GM21825 (cell line): Measurements from ENCODE around the gene RAPGEF5.

Source experiments
- ATAC-seq: cut with Tn5 transposase; IDR thresholded peaks from one replicate; pipeline ENCODE4 v1.9.1; 2021; ENCODE audit warnings: mild to moderate bottlenecking, moderate library complexity; ENCODE audit not compliant: unreplicated experiment

The RAPGEF5 gene

DNA sequence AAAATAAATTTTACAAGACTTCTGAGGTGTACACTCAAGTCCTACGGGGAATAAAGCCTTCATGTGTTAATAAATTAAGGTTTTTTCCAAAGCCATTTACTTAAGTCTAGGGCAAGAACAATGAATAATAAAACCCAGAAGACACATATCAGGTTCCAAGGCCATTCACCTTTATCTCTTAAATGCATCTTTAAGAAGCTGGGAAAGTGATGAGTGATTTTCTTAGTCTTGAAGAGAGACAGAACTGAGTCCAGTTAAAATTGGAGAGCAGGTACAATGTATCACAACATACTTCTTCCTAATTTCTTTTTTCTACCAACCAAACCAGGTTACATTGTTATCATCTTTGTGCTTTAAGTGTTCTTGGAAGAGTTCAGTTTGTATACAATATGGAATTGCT, 189.5 kb downstream of the RAPGEF5 start:
- ATAC-seq = no peak

GRCh38 chr7:22166928-22167327, 190.0 kb downstream of the RAPGEF5 start:
- no peak for ATAC-seq

DNA sequence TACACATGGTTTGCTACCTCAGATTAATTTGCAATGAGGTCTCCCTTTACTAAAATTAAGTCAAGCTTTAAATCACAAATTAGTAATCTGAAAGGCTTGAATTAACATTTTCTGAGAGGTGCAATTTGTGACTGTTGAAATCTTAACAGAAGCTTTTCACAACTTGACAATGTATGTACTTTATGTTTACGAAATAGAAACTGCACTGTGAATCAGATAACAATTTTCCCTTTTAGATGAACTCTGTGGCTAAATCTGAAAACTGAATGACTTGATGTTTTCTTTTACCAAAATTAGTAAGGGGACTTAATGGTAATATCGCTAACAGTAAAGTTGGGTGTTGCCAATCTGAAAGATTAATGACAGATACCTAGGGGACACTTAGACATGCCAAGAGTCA, 197.6 kb downstream of the RAPGEF5 start:
- ATAC-seq = no peak

DNA sequence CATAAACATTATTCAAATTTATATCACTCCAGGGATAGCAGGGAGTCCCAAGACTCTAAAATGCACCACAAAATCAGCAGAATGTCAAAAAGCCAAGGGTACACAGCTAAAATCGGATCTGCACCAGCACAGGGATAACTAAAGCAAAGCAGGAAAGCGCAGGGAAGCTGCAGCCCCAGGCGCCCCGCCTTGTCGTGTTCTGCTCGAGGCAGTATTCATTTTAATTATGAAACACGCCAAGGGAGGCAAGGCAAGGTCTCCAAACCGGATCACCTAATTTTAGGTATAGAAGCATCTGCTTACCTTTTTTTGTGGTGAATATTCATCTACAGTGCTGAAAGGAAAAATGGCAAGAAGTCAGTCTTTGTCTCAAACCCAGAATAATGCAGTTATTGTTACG, 199.4 kb downstream of the RAPGEF5 start:
- ATAC-seq = no peak

DNA sequence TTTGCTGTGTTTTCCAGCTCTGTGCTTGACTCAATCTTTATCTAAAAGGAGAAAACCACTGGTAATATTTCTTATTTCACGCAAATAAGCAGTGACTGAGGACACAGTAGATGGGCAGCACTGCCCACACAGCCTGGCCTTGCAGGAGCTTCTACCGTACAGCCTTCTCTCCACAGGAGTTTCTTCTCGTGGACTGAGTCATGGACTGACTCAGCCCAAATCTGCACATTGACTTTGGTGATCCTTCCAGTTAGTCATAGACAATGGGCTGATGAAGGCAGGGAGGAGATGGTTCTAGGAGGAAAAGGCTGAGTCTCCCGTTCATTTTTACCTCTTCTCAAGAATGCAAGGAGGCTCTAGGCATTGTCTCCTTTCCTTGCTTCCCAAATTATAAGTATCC, 200.7 kb downstream of the RAPGEF5 start:
- ATAC-seq = no peak

- ATAC-seq = no peak
These were observed 202.8 kb downstream of the RAPGEF5 start for GRCh38 chr7:22154143-22154529.

DNA sequence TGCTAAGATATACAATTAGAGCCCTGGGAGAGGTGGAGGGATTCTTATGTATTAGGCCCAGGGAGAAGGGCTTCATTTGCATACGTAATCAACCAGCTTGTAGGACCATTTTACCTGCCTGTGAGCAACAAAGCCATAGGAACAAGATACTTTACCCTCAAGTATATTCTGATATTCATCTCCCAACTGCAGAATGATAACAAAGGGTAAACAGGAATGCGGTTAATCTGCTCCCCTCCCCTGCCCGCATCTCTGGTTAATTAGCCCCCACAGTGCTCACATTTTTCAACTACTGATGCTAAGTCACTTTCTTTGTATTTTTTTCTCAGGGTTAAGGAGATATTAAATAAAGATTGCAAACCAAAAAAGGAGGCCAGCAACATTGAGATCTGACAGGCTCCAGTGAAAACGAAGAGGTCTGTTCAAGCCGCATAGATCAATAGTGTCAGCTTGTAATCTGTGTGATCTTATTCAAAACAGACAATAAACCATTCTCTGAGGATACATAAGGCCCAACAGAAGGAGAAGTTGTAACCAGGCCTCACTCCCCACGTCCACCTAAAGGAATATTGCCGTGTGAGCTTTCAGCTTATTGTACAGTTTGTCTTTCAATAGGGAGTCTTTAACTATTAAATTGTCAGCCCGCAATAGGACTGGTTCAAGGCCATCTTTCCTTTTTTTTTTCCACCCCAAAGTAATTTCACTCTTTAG, 203.4 kb downstream of the RAPGEF5 start:
- no peak for ATAC-seq

DNA sequence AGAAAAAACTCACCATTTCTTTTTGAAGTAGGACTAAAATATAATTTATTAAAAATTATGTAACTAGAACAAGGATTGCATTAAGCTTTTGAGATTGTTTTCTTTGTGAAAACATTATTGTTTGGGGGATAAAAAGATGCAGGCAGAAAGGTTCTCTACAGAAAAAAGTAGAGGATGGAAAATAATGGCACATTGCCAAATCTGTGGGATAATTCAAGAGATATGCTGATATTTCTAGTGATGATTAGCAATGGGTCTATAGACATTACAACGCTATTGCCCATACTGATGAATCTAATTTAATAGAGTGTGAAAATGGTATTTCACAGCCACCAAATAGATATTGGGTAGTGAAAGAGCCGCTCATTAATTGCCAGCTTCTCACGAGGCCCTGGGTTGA, 204.3 kb downstream of the RAPGEF5 start:
- ATAC-seq = no peak

DNA sequence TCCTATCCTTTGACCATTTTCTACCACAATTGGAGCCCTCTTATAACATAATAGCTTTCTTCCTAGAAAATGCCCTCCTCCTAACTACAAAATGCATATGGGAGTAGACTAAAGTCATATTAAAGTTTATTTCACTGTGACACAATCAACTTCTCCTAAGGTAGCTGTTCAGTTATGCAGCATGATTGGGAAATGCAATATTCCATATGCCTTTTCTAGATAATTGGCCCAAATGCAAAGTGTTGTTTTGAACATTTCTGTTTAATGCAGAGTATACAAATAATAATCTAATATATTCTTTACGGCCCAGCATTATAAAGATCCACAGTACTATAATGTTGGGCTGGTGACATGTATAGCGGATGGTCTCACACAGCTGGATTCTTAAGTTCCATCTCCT, 205.1 kb downstream of the RAPGEF5 start:
- ATAC-seq = no peak

- no peak for ATAC-seq
These were observed 206.7 kb downstream of the RAPGEF5 start for GRCh38 chr7:22150221-22150620.

DNA sequence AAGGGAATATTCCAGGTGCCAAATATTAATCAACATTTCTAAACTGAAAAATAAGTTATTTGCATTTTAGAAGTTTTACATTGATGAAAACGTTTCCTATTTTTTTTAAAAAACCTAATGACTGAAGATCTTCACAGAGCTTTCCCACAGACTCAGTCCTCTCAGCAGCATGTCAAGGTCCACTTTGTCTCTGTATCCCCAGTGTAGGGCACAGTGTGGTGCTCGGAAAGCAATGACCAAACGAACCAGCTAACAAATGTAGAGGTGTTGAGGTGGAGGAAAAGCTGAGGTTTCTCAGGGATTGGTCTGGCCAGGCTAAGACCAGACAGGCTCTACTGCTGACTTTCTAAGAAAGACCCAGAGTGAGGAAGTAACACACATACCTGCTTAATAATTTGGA, 209.1 kb downstream of the RAPGEF5 start:
- no peak for ATAC-seq

- ATAC-seq = no peak
These were observed 209.9 kb downstream of the RAPGEF5 start for GRCh38 chr7:22146961-22147512.

- ATAC-seq = no peak
These were observed 212.0 kb downstream of the RAPGEF5 start for GRCh38 chr7:22144950-22145349.

GRCh38 chr7:22143491-22143890, 213.5 kb downstream of the RAPGEF5 start:
- no peak for ATAC-seq

GRCh38 chr7:22142572-22142971, 214.4 kb downstream of the RAPGEF5 start:
- no peak for ATAC-seq

- no peak for ATAC-seq
These were observed 215.6 kb downstream of the RAPGEF5 start for GRCh38 chr7:22141355-22141754.

DNA sequence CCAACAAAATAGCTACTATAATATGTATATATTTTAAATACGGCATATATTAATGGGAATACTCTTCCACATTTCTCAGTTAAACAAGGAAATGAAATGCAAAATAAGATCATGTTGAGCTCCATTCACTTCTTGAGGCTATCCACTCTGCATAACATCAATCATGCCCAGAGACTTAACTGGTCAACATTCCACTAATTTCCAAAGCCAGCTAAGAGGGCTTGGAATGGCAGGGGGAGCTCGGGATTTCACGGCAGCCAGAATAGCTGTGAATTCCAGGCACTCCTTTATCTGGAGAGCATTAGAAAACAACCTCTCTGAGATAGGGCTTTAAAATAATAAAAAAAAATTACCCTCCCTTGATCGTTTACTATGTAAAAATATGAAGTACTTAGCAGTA, 216.4 kb downstream of the RAPGEF5 start:
- ATAC-seq = no peak

GRCh38 chr7:22138886-22139285, 218.1 kb downstream of the RAPGEF5 start:
- no peak for ATAC-seq

DNA sequence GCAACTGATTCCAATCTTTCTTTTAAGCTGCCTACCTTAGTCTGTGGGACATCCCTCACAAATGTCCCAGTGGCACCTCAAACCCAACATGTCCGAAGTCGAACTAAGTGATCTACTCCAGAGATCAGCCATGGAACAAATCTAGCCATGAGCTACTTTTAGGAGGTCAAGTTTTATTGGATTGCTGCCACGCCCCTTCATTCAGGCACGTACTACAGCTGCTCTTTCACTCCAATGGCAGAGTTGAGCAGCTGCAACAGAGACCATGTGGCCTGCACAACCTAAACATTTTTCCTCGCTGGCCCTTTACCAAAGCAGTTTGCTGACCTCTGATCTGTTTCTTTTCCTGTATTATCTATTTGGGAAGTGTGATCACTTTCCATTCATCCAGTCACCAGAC, 218.8 kb downstream of the RAPGEF5 start:
- ATAC-seq = no peak

DNA sequence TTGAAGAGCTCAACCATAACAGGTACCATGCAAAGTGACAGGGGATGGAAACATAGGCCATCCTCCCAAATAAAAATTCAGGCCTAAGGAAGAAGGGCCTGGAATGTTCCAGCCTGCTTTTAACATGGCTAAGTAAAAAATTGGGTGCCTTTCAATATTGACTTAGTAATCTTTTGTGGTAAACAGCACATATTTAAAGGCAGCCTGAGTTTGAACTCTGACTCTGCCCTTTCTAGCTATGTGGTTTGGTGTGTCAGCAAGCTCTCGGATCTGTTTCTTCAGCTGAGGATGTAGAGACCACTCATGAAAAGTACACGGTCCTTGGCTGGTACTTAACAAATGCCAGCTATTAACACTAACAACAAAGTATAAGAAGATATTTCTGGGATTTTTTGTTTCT, 219.5 kb downstream of the RAPGEF5 start:
- no peak for ATAC-seq

- no peak for ATAC-seq
These were observed 219.9 kb downstream of the RAPGEF5 start for GRCh38 chr7:22137026-22137425.

DNA sequence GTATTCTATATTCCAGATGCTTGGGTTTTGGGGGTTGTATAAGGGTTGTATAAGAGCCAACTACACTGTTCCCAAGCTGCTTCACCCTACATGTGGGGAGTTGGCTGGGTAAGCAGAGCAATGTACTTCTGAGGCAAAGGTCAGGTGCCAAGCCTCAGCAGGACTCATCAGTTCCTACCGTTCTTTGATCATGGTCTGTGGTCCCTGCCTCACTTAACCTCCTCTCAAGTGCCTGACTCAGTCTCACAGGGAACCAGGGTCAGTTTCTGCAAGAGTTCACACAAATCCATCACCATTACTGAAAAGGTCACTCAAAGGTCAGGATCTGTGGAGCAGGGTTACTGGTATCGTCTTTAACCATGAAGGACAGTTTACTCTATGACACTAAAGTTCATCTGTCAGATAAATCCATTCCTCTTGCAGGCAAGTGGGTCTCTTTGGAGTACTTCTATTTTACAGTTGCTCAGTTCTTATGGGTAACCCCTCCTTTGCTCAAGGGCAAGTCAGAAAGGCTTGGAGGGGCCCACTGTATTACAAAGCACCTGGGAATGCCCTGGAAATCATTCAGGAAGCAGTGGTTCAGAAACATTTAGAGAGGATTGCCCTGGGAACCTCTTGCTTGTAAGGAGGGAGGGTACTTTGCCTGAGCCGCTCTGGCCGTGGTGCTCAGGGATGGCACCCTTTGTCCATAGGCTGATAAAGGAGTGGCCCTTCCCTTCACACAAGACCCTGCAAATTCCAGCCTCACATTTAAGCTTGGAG, 227.0 kb downstream of the RAPGEF5 start:
- ATAC-seq = no peak
